AG04449 (cell line): ENCODE data around the gene CFAP141.

ENCODE experiments used
- CTCF ChIA-PET: fragments of 350-600 bp; formaldehyde crosslinking; extraction: SDS; loops from one replicate; lab custom pipeline; 2021; ENCODE audit warnings: antibody characterized with exemption; lab: Yijun Ruan, JAX
- POLR2A ChIA-PET: fragments of 400-600, 350-600 bp; formaldehyde crosslinking; extraction: SDS; loops from one replicate; lab custom pipeline; 2020; ENCODE audit warnings: antibody characterized with exemption, inconsistent platforms; lab: Yijun Ruan, JAX
- DNase-seq: peaks from one replicate; pipeline ENCODE4 v3.0.0-alpha.2; 2010; ENCODE audit warnings: low read depth, low spot score
- H3K4me3 ChIP-seq: 2 replicates; pipeline ENCODE4 v1.5.1; 2011; ENCODE audit warnings: low read depth, mild to moderate bottlenecking, control low read depth, low read length
- TF ChIP-seq, protein P1 (sequence below): IDR thresholded peaks from one replicate; pipeline ENCODE4 v1.5.1; 2011; ENCODE audit warnings: mild to moderate bottlenecking, moderate library complexity, low read length, control low read depth, inconsistent platforms; ENCODE audit not compliant: insufficient read depth; ENCODE audit errors: missing control alignments

CFAP141 gene

DNA sequence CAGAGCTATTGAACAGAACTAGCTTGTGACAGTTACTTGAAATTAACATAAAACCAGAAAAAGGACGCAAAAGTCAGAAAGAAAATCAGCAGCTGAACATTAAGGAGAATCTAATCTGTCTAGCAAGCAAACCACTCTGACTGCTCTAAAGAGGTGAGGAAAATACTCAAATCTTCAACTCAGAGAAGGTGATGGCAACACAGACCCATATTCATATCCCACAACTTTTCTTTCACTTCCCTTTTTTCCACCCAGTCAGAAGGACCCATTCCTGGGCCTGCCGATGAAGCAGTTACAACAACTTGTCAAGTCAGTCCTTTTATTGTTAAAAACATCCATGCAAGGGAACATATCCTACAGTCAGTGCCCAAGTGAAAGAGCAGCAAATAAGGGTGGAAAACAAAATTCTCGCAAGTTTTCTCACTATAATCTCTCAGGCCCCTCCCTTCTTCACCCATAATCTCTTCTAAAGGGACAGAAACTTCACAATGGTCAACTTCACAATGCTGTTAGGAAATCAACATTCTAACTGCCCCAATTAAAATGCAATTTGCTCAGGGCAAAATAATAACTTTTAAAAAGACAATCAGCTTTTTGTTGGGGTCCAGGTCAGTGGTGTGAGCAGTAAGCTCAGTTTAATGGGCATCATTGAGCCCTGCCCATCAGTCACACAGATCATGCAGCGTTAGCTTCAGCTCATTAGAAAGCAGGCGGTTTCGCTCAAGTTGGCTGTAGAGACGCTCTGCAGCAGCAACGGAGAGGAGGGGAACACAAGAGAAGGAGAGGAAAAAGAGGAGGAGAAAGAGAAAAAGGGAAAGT lies 47.6 kb downstream of the CFAP141 start:
- no peak for DNase-seq
- CTCF ChIA-PET = interaction anchor here (1.0 kb wide), 1 partner anchor 9 kb away, joined by 3 read pairs; no protein-coding TSS in a partner anchor
- POLR2A ChIA-PET = no interaction called here
- TF ChIP-seq, protein P1, sequence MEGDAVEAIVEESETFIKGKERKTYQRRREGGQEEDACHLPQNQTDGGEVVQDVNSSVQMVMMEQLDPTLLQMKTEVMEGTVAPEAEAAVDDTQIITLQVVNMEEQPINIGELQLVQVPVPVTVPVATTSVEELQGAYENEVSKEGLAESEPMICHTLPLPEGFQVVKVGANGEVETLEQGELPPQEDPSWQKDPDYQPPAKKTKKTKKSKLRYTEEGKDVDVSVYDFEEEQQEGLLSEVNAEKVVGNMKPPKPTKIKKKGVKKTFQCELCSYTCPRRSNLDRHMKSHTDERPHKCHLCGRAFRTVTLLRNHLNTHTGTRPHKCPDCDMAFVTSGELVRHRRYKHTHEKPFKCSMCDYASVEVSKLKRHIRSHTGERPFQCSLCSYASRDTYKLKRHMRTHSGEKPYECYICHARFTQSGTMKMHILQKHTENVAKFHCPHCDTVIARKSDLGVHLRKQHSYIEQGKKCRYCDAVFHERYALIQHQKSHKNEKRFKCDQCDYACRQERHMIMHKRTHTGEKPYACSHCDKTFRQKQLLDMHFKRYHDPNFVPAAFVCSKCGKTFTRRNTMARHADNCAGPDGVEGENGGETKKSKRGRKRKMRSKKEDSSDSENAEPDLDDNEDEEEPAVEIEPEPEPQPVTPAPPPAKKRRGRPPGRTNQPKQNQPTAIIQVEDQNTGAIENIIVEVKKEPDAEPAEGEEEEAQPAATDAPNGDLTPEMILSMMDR = no peak
- H3K4me3 ChIP-seq = no peak overlapping the region

DNA sequence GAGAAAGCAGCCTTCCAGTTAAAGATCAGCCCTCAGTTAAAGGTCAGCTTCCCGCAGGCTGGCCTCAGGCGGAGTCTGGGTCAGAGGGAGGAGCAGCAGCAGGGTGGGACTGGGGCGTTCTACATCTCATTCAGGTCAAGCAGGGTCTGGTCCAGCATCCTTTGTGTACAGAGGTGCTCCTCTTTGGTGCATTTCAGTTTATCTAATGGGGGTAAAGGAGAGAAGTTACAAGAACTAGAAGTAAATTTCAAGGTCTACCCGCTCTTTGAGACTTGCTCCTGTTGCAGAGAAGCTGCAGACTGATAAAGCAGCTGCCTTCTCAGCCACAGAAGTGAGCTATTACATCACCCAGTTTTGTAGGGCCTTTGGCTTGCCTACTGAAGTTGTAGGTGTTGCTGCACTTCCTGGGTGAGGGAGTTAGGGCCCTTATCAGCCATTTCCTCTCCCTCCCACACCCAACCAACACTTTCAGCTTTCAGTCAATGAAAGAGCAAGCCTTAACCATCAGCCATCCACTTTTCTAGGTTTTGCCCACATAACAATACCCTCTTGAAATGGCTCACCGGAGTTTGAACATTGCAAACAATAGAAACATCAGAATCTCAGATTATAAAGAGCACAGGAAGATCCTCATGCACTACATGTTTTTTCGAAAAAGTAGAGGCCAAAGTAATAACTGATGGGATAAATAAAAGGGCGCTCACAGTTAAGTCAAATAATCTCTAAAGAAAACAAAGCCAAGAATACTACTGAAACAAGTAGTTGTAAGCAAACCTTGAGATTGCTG lies 48.4 kb downstream of the CFAP141 start:
- no peak overlapping the region for H3K4me3 ChIP-seq
- ChIA-PET CTCF (interaction anchor here (1.0 kb wide), 1 partner anchor 10 kb away, joined by 3 read pairs; no protein-coding TSS in a partner anchor), POLR2A (no interaction called here)
- DNase-seq = no peak
- TF ChIP-seq, protein P1 = no peak

DNA sequence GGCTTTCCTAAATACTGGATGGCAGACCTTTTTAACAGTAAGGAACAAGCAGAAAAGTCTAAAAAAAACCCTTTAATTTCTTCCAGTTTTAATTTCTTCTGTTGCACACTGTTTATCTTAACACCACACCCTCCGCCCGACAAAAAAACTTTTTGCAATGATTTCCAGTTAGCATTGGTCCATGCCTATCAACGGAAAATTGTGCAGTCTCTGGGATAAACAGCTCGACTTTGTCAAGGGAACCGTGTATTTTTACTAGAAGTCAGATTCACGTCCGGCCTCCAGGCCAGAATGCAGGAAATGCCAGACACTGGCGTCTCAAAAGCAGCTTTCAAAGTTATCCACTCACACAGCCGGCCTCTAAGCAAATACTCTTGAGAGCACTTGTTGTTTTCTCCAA lies 50.9 kb downstream of the CFAP141 start:
- ChIA-PET POLR2A (interaction anchor here (0.7 kb wide), 1 partner anchor 14 kb away, joined by 3 read pairs; no protein-coding TSS in a partner anchor), CTCF (interaction anchor here (1.4 kb wide), 1 partner anchor 9 kb away, joined by 5 read pairs; no protein-coding TSS in a partner anchor)
- TF ChIP-seq, protein P1 = no peak
- DNase-seq = no peak
- no peak overlapping the region for H3K4me3 ChIP-seq

DNA sequence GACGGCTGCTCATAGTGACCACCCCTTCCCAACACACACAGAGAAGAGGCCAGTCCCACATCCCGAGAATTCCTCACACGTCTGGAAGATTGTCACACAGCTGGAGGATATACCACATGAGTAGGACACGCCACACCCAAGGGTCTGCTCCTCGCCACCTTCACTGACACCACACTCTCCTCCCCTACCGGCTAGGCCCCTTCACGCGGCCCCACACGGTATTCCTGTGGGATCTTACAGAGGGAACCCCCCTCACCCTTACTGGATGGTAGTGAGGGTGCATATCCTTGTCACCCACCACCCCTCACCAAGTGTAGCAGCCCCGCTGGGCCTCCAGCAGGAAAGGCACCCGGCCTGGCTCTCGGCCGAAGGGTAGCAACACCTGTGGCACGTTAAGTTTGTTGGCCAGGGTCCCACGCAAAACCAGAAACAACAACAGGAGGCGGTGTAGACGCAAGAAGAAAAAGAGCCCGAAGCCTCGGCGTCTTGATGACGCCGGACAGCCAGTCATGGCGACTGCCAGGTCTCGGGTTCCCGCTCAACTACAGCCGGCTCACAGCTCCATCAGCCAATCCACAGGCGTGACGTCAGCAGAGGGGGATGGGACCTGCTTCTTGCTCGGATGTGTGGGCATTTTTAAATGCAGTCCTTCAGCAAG lies 51.5 kb downstream of the CFAP141 start, which contains the start of gene NUP210L:
Gene NUP210L, minus strand, starts transcription at position 540 of the 658 bp plus-strand sequence.
- H3K4me3 ChIP-seq = no peak within 1 kb of the TSS
- ChIA-PET POLR2A (no interaction called here), CTCF (no interaction called here)
- TF ChIP-seq, protein P1 = no peak
- DNase-seq = no peak

DNA sequence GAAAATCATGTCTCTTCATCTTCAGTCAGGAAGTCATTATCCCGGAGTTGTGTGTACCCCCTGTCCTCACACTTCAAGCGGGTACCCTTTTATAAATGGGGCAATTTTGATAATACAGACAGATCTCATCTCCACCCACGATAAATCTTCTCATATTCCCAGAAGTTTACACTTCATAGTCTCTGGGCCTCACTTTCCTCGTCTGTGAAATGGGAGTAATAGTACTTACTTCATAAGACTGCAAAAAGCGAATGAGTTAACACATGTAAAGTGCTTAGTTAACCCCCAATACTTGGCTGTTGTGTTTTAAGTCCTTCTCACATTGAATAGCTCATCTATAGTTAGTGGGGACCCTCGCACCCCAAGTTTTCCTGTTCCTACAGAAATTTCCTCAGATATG lies 52.1 kb downstream of the CFAP141 start:
- no peak for DNase-seq
- no peak overlapping the region for H3K4me3 ChIP-seq
- POLR2A ChIA-PET = no interaction called here
- TF ChIP-seq, protein P1 = no peak
- CTCF ChIA-PET = no interaction called here

DNA sequence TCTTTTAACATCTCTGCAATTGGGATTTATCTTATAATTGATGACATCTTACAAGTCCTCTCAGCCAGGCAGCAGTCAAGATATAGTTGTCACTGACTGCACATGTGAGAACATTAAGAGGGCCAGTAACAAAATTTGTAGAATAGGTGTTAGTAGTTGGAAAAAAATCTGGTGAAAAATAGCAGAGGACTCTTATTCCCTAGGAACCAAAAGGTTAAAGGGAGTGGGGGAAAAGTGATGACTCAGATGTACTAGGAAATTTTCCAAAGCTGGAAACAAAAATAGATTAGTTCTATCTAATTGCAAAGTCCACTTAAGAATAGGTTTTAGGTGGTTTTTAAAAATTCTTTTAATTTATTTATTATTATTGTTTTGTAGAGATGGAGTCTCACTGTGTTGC lies 54.8 kb downstream of the CFAP141 start:
- H3K4me3 ChIP-seq = no peak overlapping the region
- TF ChIP-seq, protein P1 = no peak
- no peak for DNase-seq
- CTCF ChIA-PET = interaction anchor here (1.1 kb wide), 1 partner anchor 11 kb away, joined by 3 read pairs; no protein-coding TSS in a partner anchor
- POLR2A ChIA-PET = no interaction called here
